Urinary bladder (tissue), 2 donors: ENCODE measurements around the gene PAPOLA. TPM values are rescaled to one million over a fixed set of nuclear protein-coding genes. Genes with fewer than 3 reads are reported as not detected.

Experiments used
- polyA plus RNA-seq: library from polyadenylated mRNA; stranded (reverse); fragments of 200-250 nt; gene quantifications from one replicate; pipeline ENCODE4 v1.2.3, GENCODE V29; 2013
- total RNA-seq: library from RNA; depleted of rRNA; stranded (reverse); fragments of >200 nt; gene quantifications from one replicate; pipeline ENCODE4 v1.2.3, GENCODE V29; 2014
- donor health status: healthy.

PAPOLA gene
- total and polyA plus RNA-seq, 2 donors = 70.6 to 327 TPM

Other genes with a start within 250 kb of the PAPOLA start
- gene BDKRB1, start 246.2 kb upstream of the PAPOLA start, total RNA-seq = 3.0 TPM
- gene BDKRB1, start 246.2 kb upstream of the PAPOLA start, polyA plus RNA-seq = 2.9 TPM
- 52.4 TPM for gene ATG2B, start 139.0 kb upstream of the PAPOLA start, total RNA-seq
- gene ATG2B, start 139.0 kb upstream of the PAPOLA start, polyA plus RNA-seq = 8.0 TPM
- 29.2 TPM for gene GSKIP, start 138.9 kb upstream of the PAPOLA start, total RNA-seq
- gene GSKIP, start 138.9 kb upstream of the PAPOLA start, polyA plus RNA-seq = 16.9 TPM
- gene AK7, start 110.3 kb upstream of the PAPOLA start, total RNA-seq = 0.53 TPM
- 0.92 TPM for gene AK7, start 110.3 kb upstream of the PAPOLA start, polyA plus RNA-seq